Adrenal gland (tissue), 12 donors: ENCODE measurements around the gene SRPRB. TPM values are rescaled to one million over a fixed set of nuclear protein-coding genes. Genes with fewer than 3 reads are reported as not detected.
A peak's percentile ranks its signal among the peaks of the same experiment; 100 is the strongest.

Source experiments
- DNase-seq, 7 donors: peaks; one replicate each; pipeline ENCODE4 v3.0.0-alpha.2; 2019 to 2020
- H3K27ac ChIP-seq, 5 donors: fragments of 200-600 bp; sonication (generic) in 4 of 5; 1 replicate in 3 of 5; 2 replicates in 2 of 5; pipeline versions ENCODE4 v1.5.1 to v1.8.0; 2016 to 2020; ENCODE audit warnings: mild to moderate bottlenecking in 1 of 5
- H3K27me3 ChIP-seq: fragments of 200-600 bp; 2 replicates; pipeline ENCODE4 v1.8.0; 2021
- H3K36me3 ChIP-seq, 2 donors: fragments of 200-600 bp; replicated peaks in 1 of 2; 1 replicate in 1 of 2; 2 replicates in 1 of 2; pipeline versions ENCODE4 v1.5.1 to v1.8.0; 2018 to 2022
- H3K4me1 ChIP-seq, 2 donors: fragments of 200-600 bp; replicated peaks in 1 of 2; 1 replicate in 1 of 2; 2 replicates in 1 of 2; pipeline versions ENCODE4 v1.5.1 to v1.8.0; 2018 to 2021
- H3K4me3 ChIP-seq, 4 donors: fragments of 200-600 bp; sonication (generic) in 3 of 4; one replicate each; pipeline ENCODE4 v1.5.1; 2016 to 2018
- H3K9me3 ChIP-seq, 3 donors: fragments of 200-600 bp; sonication (generic) in 1 of 3; replicated peaks in 1 of 3; 1 replicate in 2 of 3; 2 replicates in 1 of 3; pipeline versions ENCODE4 v1.5.1 to v1.8.0; 2016 to 2021
- CTCF ChIP-seq, 6 experiments: fragments of 450-650 bp in 4 of 6; fragments of 200-600 bp in 2 of 6; sonication (generic) in 1 of 6; IDR thresholded peaks; 1 replicate in 5 of 6; 2 replicates in 1 of 6; pipeline versions ENCODE4 v1.5.1 to v1.8.0; 2016 to 2021; ENCODE audit warnings: antibody characterized with exemption in 6 of 6, mild to moderate bottlenecking in 2 of 6, moderate library complexity in 1 of 6
- POLR2A ChIP-seq, 2 donors: fragments of 450-650 bp; IDR thresholded peaks; one replicate each; pipeline ENCODE4 v1.6.1; 2017; ENCODE audit warnings: antibody characterized with exemption in 2 of 2, mild to moderate bottlenecking in 2 of 2, moderate library complexity in 1 of 2
- WGBS, 4 donors: extraction: QIAGEN DNeasy Blood & Tissue Kit in 2 of 4; methylation state at CpG; one replicate each; pipeline versions ENCODE4 v1.1.5 to v1.1.7; 2013 to 2017; 5-methylcytosine and 5-hydroxymethylcytosine counted together
- intact Hi-C, 2 donors: fragments of 100-400 bp; cut with DNase I; formaldehyde crosslinking; loops; one replicate each; pipeline versions ENCODE4 v1.14.1 to v1.15.0; 2022 to 2023
- polyA plus RNA-seq, 3 donors: library from polyadenylated mRNA; stranded (reverse); fragments of 200-250 nt in 2 of 3; fragments of 350-450 nt in 1 of 3; fragmentation: Illumina TruSeq in 1 of 3; extraction: RNeasy Lipid Tissue Mini Kit (QIAGEN cat#74804) in 1 of 3; gene quantifications; one replicate each; pipeline ENCODE4 v1.2.3, GENCODE V29; 2013 to 2014
- total RNA-seq, 9 donors: library from RNA; depleted of rRNA in 4 of 9; stranded (reverse); fragments of >200 nt in 4 of 9; fragments of 120-200 nt in 1 of 9; fragmentation: NEBNext Ultra II Directional in 1 of 9; extraction: Animal tissue kit (Norgen Biotek cat#: 25700) in 1 of 9; gene quantifications; one replicate each; pipeline versions ENCODE4 v1.1.0 to v1.2.4, GENCODE V29; 2013 to 2023
- donor health status: healthy with polysubstance abuse.
- donor health status: Bipolar disorder and iron deficiency.
- donor health status: DM: yes; HTN: yes; CAD: no.
- donor health status: DM: no; HTN: no; CAD: no.
- donor health status: DM: no; HTN: no; CAD: no.
- donor health status: DM: yes; HTN: yes; CAD: no.

Gene SRPRB
- total and polyA plus RNA-seq, 12 donors, result 13.0 to 177 (median 48.7) TPM

GRCh38 chr3:133835961-133836360 is 30.3 kb downstream of the SRPRB start:
- DNase-seq, result no peak
- intact Hi-C loops, result no loop called here
- H3K27me3 ChIP-seq, result no peaks in the 10 kb centered on the region
- H3K36me3 ChIP-seq, result no peaks in the 10 kb centered on the region
- no peaks in the 10 kb centered on the region for H3K9me3 ChIP-seq
- TF ChIP-seq CTCF (IDR thresholded peaks at IDR 0.05) (no peak), POLR2A (IDR thresholded peaks at IDR 0.05) (no peak)
- no peak overlapping the region for H3K4me3 ChIP-seq
- no peaks in the 10 kb centered on the region for H3K4me1 ChIP-seq
- WGBS, 4 donors, result 80 to 100% (median 94%) methylated on average over 2 to 4 of the region's 4 CpGs
- H3K27ac ChIP-seq, result no peak overlapping the region

- Histone ChIP-seq H3K36me3 (no peaks in the 10 kb centered on the region), H3K9me3 (no peaks in the 10 kb centered on the region), H3K4me1 (no peaks in the 10 kb centered on the region), H3K27ac (no peak overlapping the region), H3K4me3 (no peak overlapping the region), H3K27me3 (no peaks in the 10 kb centered on the region)
- peak in 1 of 7 donors; percentile 29 for DNase-seq
- intact Hi-C loops, result no loop called here
- WGBS, 4 donors, result 85 to 90% (median 89%) methylated on average over 5 to 6 of the region's 6 CpGs
- TF ChIP-seq CTCF (IDR thresholded peaks at IDR 0.05), result no peak
- TF ChIP-seq POLR2A (IDR thresholded peaks at IDR 0.05), result no peak
Measured at GRCh38 chr3:133836497-133837158, 31.0 kb downstream of the SRPRB start.

DNA sequence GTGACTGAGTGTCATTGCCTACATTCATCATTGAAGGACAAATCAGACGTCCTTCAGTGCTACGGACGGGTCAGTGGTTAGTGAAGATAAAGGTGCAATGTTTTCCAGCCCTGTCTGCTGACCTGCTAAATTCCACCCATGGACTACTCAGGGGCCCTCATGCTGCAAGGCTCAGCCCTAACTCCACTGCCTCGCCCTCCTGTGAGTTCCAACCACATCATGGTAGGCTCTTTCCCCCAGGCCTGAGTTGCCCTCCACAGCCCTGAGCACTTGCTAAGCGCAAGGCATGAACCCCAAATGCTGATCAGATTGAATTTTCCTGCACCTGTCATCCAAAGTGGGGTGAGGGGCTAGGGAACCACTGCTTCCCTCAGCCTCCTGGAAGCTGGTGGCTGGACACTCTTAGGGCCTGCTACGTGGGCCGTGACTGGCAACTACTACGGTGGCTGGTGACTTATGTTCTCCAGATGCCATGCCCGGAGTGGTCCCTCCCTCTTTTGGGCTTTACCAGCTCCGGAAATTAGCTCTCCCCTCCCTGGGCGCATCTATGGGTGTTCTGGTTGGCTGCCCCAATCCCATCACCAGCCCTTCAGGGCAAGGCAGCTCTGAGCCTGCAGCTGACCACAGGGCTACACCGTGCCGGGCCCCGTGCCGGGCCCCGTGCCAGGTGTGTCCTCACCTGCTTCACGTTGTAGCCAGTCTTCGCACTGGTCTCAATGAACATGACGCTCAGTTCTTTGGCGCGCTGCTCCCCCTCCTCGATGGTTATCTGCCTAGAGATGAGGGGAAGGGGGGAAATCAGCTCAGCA is 32.1 kb downstream of the SRPRB start:
- peak in 1 of 7 donors; percentile 36 for DNase-seq
- TF ChIP-seq POLR2A (IDR thresholded peaks at IDR 0.05), result no peak
- TF ChIP-seq CTCF (IDR thresholded peaks at IDR 0.05), result no peak
- no peak overlapping the region for H3K27ac ChIP-seq
- intact Hi-C loops, result no loop called here
- no peaks in the 10 kb centered on the region for H3K9me3 ChIP-seq
- no peaks in the 10 kb centered on the region for H3K4me1 ChIP-seq
- H3K4me3 ChIP-seq, result no peak overlapping the region
- 87 to 96% (median 91%) methylated on average over 11 to 22 of the region's 22 CpGs for WGBS, 4 donors
- no peaks in the 10 kb centered on the region for H3K36me3 ChIP-seq
- H3K27me3 ChIP-seq, result no peaks in the 10 kb centered on the region

DNA sequence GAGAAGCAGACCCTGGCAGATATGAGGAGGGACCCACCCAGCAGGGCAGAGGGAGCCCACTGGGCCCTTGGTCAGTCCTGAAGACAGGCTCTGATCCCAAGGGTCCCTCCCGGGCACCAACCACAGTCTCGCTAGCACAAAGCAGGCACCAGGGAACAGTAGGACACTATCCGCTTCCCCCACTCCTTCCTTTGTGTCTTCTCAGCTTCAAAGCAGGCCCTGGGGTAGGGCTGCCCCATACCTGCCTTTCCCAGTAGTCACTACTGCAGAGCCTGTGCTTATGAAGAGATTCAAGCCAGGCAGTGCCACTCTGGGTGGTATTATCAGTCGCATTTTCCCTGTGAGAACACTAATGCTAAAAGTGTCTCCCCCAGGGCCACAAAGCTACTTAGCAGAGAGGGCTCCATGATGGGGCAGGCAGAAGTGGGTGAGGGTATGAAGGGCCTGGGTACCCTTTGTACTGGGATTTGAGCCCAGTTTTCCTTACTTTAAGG is 32.7 kb downstream of the SRPRB start:
- H3K36me3 ChIP-seq, result no peaks in the 10 kb centered on the region

More for the DNA sequence above, 32.7 kb downstream of the SRPRB start:
- TF ChIP-seq CTCF (IDR thresholded peaks at IDR 0.05), result no peak
- no peak for TF ChIP-seq POLR2A (IDR thresholded peaks at IDR 0.05)
- no peak overlapping the region for H3K4me3 ChIP-seq
- no peak overlapping the region for H3K27ac ChIP-seq
- WGBS, 4 donors, result 87 to 97% (median 91%) methylated on average over 2 to 4 of the region's 4 CpGs
- no peaks in the 10 kb centered on the region for H3K9me3 ChIP-seq
- intact Hi-C loops, result no loop called here
- no peaks in the 10 kb centered on the region for H3K4me1 ChIP-seq
- no peaks in the 10 kb centered on the region for H3K27me3 ChIP-seq
- DNase-seq, result no peak
